ENCODE data around the gene CAMK1D.

DNA sequence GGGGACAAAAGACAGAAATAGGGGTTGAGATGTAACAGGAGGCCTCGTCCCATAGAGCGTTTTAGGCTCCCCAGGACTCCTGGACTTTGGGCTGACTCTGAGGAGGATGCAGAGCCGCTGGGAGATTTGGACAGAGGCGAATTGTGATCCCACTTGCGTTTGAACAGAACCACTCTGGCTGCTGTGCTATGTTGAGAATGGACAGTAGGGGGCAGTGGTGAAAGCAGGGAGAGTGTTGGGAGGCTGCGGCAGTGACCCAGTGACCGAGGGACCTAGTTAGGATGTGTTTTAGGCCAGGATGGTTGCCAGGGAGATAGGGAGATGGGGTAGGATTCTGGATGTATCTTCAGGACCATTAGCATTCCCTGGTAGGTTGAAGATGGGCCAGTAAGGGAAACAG lies 380.5 kb downstream of the CAMK1D start:
- TF ChIP-seq POLR2A (IDR thresholded peaks at IDR 0.05) = no peak
- TF ChIP-seq, protein P1, sequence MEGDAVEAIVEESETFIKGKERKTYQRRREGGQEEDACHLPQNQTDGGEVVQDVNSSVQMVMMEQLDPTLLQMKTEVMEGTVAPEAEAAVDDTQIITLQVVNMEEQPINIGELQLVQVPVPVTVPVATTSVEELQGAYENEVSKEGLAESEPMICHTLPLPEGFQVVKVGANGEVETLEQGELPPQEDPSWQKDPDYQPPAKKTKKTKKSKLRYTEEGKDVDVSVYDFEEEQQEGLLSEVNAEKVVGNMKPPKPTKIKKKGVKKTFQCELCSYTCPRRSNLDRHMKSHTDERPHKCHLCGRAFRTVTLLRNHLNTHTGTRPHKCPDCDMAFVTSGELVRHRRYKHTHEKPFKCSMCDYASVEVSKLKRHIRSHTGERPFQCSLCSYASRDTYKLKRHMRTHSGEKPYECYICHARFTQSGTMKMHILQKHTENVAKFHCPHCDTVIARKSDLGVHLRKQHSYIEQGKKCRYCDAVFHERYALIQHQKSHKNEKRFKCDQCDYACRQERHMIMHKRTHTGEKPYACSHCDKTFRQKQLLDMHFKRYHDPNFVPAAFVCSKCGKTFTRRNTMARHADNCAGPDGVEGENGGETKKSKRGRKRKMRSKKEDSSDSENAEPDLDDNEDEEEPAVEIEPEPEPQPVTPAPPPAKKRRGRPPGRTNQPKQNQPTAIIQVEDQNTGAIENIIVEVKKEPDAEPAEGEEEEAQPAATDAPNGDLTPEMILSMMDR (IDR thresholded peaks at IDR 0.05) = no peak
- TF ChIP-seq POLR2AphosphoS5 (IDR thresholded peaks at IDR 0.05) = no peak

Data from breast epithelium (tissue), 3 donors.